Psoas muscle (tissue), 8 donors: ENCODE data around the gene FGF14. TPM values are rescaled to one million over a fixed set of nuclear protein-coding genes. Genes with fewer than 3 reads are reported as not detected.

Experiments
- ATAC-seq, 4 donors: fragments of 200-7000 bp; cut with Tn5 transposase; one replicate each; pipeline ENCODE4 v1.9.1; 2020; ENCODE audit warnings: moderate library complexity in 3 of 4, mild to moderate bottlenecking in 2 of 4
- DNase-seq, 2 donors: peaks; one replicate each; pipeline ENCODE4 v3.0.0-alpha.2; 2020
- H3K27ac ChIP-seq: fragments of 200-600 bp; one replicate; pipeline ENCODE4 v1.8.0; 2022
- H3K27me3 ChIP-seq, 3 donors: fragments of 200-600 bp in 1 of 3; one replicate each; pipeline versions ENCODE4 v1.6.1 to v1.8.0; 2013 to 2022; ENCODE audit warnings: low read length in 2 of 3, mild to moderate bottlenecking in 2 of 3, moderate library complexity in 1 of 3; ENCODE audit not compliant: insufficient read depth in 3 of 3
- H3K36me3 ChIP-seq, 2 donors: fragments of 200-600 bp in 1 of 2; one replicate each; pipeline versions ENCODE4 v1.6.1 to v1.8.0; 2013 to 2022; ENCODE audit warnings: low read depth in 1 of 2, mild to moderate bottlenecking in 1 of 2, moderate library complexity in 1 of 2; ENCODE audit not compliant: insufficient read depth in 1 of 2
- H3K4me1 ChIP-seq: fragments of 200-600 bp; one replicate; pipeline ENCODE4 v1.8.0; 2022
- H3K4me3 ChIP-seq: fragments of 200-600 bp; one replicate; pipeline ENCODE4 v1.8.0; 2022; ENCODE audit warnings: mild to moderate bottlenecking
- H3K9me3 ChIP-seq: fragments of 200-600 bp; one replicate; pipeline ENCODE4 v1.8.0; 2022
- WGBS, 3 donors: extraction: QIAGEN DNeasy Blood & Tissue Kit; methylation state at CpG; one replicate each; pipeline versions ENCODE4 v1.1.6 to v1.1.7; 2013; 5-methylcytosine and 5-hydroxymethylcytosine counted together
- intact Hi-C, 2 donors: fragments of 100-400 bp; cut with DNase I; formaldehyde crosslinking; loops; one replicate each; pipeline versions ENCODE4 v1.11.0 to v1.14.2; 2022
- polyA plus RNA-seq, 3 donors: library from polyadenylated mRNA; stranded (reverse); fragments of 200-250 nt; gene quantifications; one replicate each; pipeline ENCODE4 v1.2.3, GENCODE V29; 2013
- total RNA-seq, 4 donors: library from RNA; stranded (reverse); fragmentation: NEBNext Ultra II Directional in 2 of 4; extraction: Animal tissue kit (Norgen Biotek cat#: 25700) in 2 of 4; gene quantifications; one replicate each; pipeline versions ENCODE4 v1.2.1 to v1.2.4, GENCODE V29; 2021 to 2023
- TF ChIP-seq, protein P1 (sequence below): fragments of 200-600 bp; IDR thresholded peaks from one replicate; pipeline ENCODE4 v1.8.0; 2022; ENCODE audit warnings: antibody characterized with exemption
- donor health status: healthy with polysubstance abuse.
- donor health status: DM: no; HTN: no; CAD: no; lungs with moderate emphysema.
- donor health status: Bipolar disorder and iron deficiency.
- donor health status: healthy.
- donor health status: DM: yes; HTN: yes; CAD: no.
- donor health status: DM: no; HTN: no; CAD: no.
- donor health status: DM: no; HTN: no; CAD: no.
- donor health status: DM: yes; HTN: yes; CAD: no.

Gene FGF14
- total and polyA plus RNA-seq, 7 donors: 0.01 to 0.05 (median 0.02) TPM; not detected in 4

DNA sequence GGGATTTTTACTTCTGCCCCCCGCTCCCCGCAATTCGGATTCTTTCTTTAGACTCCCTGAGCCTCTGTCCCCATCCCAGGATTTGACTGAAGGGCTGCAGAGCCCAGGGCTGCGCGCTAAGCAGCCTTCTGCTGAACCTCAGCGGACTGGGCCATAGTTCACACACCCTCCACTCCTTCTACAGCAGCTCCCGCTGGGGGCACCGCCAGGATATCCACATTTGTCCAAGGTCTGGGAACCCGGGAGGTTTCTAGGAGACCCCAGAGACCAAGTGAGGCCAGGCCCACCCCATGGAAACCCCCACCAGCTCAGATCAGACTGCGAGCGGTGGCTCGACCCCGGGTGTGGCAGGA, 486.1 kb downstream of the FGF14 start:
- Histone ChIP-seq H3K36me3 (no peaks in the 10 kb centered on the region), H3K4me3 (no peak overlapping the region)
- no peak for ATAC-seq

DNA sequence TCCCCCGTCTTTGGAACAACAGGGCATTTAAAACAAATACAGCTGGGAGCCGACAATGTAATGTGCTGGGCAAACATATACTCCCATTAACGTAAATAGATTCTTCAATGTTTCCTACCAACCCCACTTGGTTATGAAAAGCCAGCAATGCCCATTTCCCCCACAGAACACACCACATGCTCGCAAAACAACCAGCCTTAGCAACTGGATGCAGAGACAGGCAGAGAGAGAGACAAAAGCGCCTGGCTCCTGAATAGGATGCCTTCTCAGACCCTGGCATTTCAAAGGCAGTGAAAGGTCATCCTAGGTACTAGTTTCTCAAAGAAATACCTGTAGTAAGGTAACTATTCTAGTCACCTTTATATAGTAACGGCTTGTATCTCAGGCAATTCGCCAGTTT, 486.5 kb downstream of the FGF14 start:
- no peak for ATAC-seq
- H3K27me3 ChIP-seq: peaks cover 0 to 65% (median 10%) of the 10 kb centered on the region in 3 donors
- WGBS, 3 donors: 9 to 14% (median 12%) methylated on average over 7 of the region's 7 CpGs

More for the DNA sequence above, 486.1 kb downstream of the FGF14 start:
- Histone ChIP-seq H3K27ac (no peak overlapping the region), H3K4me1 (no peaks in the 10 kb centered on the region), H3K9me3 (no peaks in the 10 kb centered on the region), H3K27me3 (peaks cover 0 to 68% (median 10%) of the 10 kb centered on the region in 3 donors)
- intact Hi-C loops: no loop called here
- no peak for DNase-seq
- 3 to 7% (median 6%) methylated on average over 13 of the region's 13 CpGs for WGBS, 3 donors
- TF ChIP-seq, protein P1, sequence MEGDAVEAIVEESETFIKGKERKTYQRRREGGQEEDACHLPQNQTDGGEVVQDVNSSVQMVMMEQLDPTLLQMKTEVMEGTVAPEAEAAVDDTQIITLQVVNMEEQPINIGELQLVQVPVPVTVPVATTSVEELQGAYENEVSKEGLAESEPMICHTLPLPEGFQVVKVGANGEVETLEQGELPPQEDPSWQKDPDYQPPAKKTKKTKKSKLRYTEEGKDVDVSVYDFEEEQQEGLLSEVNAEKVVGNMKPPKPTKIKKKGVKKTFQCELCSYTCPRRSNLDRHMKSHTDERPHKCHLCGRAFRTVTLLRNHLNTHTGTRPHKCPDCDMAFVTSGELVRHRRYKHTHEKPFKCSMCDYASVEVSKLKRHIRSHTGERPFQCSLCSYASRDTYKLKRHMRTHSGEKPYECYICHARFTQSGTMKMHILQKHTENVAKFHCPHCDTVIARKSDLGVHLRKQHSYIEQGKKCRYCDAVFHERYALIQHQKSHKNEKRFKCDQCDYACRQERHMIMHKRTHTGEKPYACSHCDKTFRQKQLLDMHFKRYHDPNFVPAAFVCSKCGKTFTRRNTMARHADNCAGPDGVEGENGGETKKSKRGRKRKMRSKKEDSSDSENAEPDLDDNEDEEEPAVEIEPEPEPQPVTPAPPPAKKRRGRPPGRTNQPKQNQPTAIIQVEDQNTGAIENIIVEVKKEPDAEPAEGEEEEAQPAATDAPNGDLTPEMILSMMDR: no peak

DNA sequence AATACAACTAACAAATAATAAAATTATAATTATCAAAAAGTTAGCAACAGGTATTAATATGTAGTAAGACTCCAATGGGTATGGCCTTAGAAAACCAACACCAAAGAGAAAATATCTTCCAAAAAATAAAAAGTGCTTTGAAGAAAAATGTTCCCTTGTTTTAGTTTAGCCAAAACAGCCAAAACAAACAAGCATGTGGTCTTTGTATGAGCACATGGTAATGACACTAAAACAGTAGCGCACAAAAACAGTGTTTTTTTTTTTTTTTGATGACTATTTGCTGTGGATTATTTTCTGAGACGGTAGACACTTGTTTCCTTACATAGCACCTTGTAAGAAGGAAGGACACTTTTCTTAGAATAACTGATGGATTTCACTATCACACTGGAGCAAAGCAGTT, 490.1 kb downstream of the FGF14 start:
- no peaks in the 10 kb centered on the region for H3K9me3 ChIP-seq
- TF ChIP-seq, protein P1: no peak
- H3K4me1 ChIP-seq: no peaks in the 10 kb centered on the region
- no peaks in the 10 kb centered on the region for H3K36me3 ChIP-seq
- H3K27ac ChIP-seq: no peak overlapping the region
- intact Hi-C loops: no loop called here
- no peak for ATAC-seq
- 77 to 83% (median 79%) methylated on average over 2 of the region's 2 CpGs for WGBS, 3 donors
- DNase-seq: no peak
- no peak overlapping the region for H3K4me3 ChIP-seq
- H3K27me3 ChIP-seq: peaks cover 0 to 31% (median 2%) of the 10 kb centered on the region in 3 donors

More for the DNA sequence above, 486.5 kb downstream of the FGF14 start:
- Histone ChIP-seq H3K36me3 (no peaks in the 10 kb centered on the region), H3K4me1 (no peaks in the 10 kb centered on the region), H3K27ac (no peak overlapping the region), H3K9me3 (no peaks in the 10 kb centered on the region), H3K4me3 (no peak overlapping the region)
- TF ChIP-seq, protein P1: no peak
- intact Hi-C loops: no loop called here
- DNase-seq: no peak

DNA sequence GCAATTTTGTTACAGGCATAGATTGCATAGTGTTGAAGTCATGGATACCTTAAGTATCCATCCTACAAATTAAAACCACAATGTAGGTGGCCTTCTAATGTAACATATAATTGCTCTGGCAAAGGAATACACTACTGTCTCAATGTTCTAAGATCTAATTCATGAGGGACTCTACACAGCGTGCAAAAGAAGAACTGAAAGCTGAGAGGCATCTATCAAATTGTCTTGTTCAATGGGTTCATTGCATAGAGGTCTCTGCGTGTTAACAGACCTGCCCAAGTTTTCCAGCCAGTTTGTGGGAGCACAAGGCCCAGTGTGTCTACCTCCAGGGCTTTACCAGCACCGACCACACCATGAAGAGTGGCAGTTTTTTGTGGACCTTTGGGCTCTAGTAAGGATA, 498.0 kb downstream of the FGF14 start:
- no peak overlapping the region for H3K4me3 ChIP-seq
- no peak overlapping the region for H3K27ac ChIP-seq
- H3K27me3 ChIP-seq: no peaks in the 10 kb centered on the region
- no peak for ATAC-seq
- DNase-seq: no peak
- intact Hi-C loops: no loop called here
- H3K9me3 ChIP-seq: no peaks in the 10 kb centered on the region
- H3K36me3 ChIP-seq: no peaks in the 10 kb centered on the region
- H3K4me1 ChIP-seq: no peaks in the 10 kb centered on the region
- 53 to 61% (median 57%) methylated on average over 3 of the region's 3 CpGs for WGBS, 3 donors
- TF ChIP-seq, protein P1: no peak

DNA sequence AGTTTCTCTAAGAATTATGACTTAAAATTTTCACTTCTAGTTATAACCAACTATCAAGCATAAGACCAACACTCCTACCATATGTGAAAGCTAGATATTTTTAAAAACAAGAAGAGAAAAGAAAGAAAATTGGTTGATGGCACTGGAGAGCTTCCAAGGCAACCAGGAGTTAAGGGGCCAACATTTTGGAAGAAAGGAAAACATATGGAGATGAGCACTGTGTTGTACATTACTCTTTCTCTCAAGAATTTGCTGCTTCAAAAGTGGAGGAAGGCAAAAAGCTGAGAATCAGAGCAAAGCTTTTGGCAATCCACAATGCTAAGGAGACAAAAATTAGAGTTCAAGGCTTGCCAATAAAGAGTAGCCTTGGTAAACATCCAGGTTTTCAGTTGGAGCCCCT, 503.2 kb downstream of the FGF14 start:
- intact Hi-C loops: no loop called here
- H3K27me3 ChIP-seq: no peaks in the 10 kb centered on the region
- TF ChIP-seq, protein P1: no peak
- H3K4me3 ChIP-seq: no peak overlapping the region
- H3K9me3 ChIP-seq: no peaks in the 10 kb centered on the region
- no peaks in the 10 kb centered on the region for H3K36me3 ChIP-seq
- DNase-seq: no peak
- no peaks in the 10 kb centered on the region for H3K4me1 ChIP-seq
- ATAC-seq: no peak
- H3K27ac ChIP-seq: no peak overlapping the region
